ENCODE measurements around the gene TTPAL.

Gene TTPAL

GRCh38 chr20:44428174-44429016 is 47.3 kb upstream of the TTPAL start:
- no peak for TF ChIP-seq REST (tag by site-specific recombination; IDR thresholded peaks at IDR 0.05)
- TF ChIP-seq ZNF664 (tag by site-specific recombination; IDR thresholded peaks at IDR 0.05): no peak
- no peak for TF ChIP-seq ZNF211 (tag by site-specific recombination; IDR thresholded peaks at IDR 0.05; ENCODE audit: low read depth)
- no peak for TF ChIP-seq BCL11A (tag by site-specific recombination; IDR thresholded peaks at IDR 0.05; ENCODE audit: low read depth)
- no peak for TF ChIP-seq ZNF596 (tag by site-specific recombination; IDR thresholded peaks at IDR 0.05)
- no peak for TF ChIP-seq ZNF777 (tag by site-specific recombination; IDR thresholded peaks at IDR 0.05; ENCODE audit: borderline replicate concordance)
- TF ChIP-seq ZNF549 (tag by site-specific recombination; IDR thresholded peaks at IDR 0.05): no peak
- no peak for TF ChIP-seq ZNF148 (tag by site-specific recombination; IDR thresholded peaks at IDR 0.05; ENCODE audit: borderline replicate concordance)
- TF ChIP-seq BCL11B (tag by site-specific recombination; IDR thresholded peaks at IDR 0.05; ENCODE audit: low read depth): no peak
- TF ChIP-seq ZNF302 (tag by site-specific recombination; IDR thresholded peaks at IDR 0.05; ENCODE audit: low read depth): no peak
- TF ChIP-seq ZNF501 (tag by site-specific recombination; IDR thresholded peaks at IDR 0.05): no peak
- no peak for TF ChIP-seq ZNF175 (tag by site-specific recombination; IDR thresholded peaks at IDR 0.05)
- no peak for TF ChIP-seq ZNF530 (tag by site-specific recombination; IDR thresholded peaks at IDR 0.05; ENCODE audit: low read depth)
- TF ChIP-seq HIC1 (tag by site-specific recombination; IDR thresholded peaks at IDR 0.05): no peak
- POLR2A ChIA-PET: interaction anchor here (0.5 kb wide), 1 partner anchor 481 kb away, joined by 3 read pairs; the partner anchor contains the start of gene PABPC1L
- no peaks in the 10 kb centered on the region for H3K36me3 ChIP-seq (ENCODE audit: control insufficient read depth in 2 of 2, insufficient read depth in 1 of 2, low read length in 2 of 2)
- H3K4me1 ChIP-seq (ENCODE audit: control insufficient read depth, insufficient read depth, low read length): no peaks in the 10 kb centered on the region
- H3K9me3 ChIP-seq (ENCODE audit: control insufficient read depth, insufficient read depth, low read depth, low read length): no peaks in the 10 kb centered on the region
- H3K27ac ChIP-seq (ENCODE audit: extremely low read depth, low read depth, low read length): no peak overlapping the region
- no peak overlapping the region for H3K4me3 ChIP-seq (ENCODE audit: low read depth, low read length)
- CTCF ChIA-PET: no interaction called here

DNA sequence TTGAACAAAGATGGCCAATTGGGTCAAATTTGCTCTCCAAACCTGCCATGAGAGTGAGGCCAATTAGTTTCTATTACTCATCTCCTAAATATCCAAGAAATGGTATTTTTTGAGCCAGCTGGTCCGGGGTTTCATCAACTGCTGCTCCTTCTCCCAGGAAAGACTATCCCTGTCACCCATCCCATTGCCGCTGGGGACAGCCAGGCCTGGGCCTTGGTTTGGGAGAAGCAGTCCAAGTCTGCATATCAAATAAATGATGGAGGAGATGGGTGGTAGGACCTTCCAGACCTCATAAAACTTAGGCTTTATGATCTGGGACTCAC is 46.7 kb upstream of the TTPAL start:
- Histone ChIP-seq H3K36me3 (ENCODE audit: control insufficient read depth in 2 of 2, insufficient read depth in 1 of 2, low read length in 2 of 2) (no peaks in the 10 kb centered on the region), H3K4me3 (ENCODE audit: low read depth, low read length) (no peak overlapping the region), H3K4me1 (ENCODE audit: control insufficient read depth, insufficient read depth, low read length) (no peaks in the 10 kb centered on the region), H3K27ac (ENCODE audit: extremely low read depth, low read depth, low read length) (no peak overlapping the region), H3K9me3 (ENCODE audit: control insufficient read depth, insufficient read depth, low read depth, low read length) (no peaks in the 10 kb centered on the region)
- CTCF ChIA-PET: no interaction called here
- POLR2A ChIA-PET: no interaction called here
- TF ChIP-seq GLIS2 (tag by site-specific recombination; IDR thresholded peaks at IDR 0.05) (no peak), ZNF510 (tag by site-specific recombination; IDR thresholded peaks at IDR 0.05; ENCODE audit: insufficient replicate concordance) (no peak), ZBTB10 (tag by site-specific recombination; IDR thresholded peaks at IDR 0.05) (no peak), ZNF513 (tag by site-specific recombination; IDR thresholded peaks at IDR 0.05) (no peak)
- TF ChIP-seq, protein P1, sequence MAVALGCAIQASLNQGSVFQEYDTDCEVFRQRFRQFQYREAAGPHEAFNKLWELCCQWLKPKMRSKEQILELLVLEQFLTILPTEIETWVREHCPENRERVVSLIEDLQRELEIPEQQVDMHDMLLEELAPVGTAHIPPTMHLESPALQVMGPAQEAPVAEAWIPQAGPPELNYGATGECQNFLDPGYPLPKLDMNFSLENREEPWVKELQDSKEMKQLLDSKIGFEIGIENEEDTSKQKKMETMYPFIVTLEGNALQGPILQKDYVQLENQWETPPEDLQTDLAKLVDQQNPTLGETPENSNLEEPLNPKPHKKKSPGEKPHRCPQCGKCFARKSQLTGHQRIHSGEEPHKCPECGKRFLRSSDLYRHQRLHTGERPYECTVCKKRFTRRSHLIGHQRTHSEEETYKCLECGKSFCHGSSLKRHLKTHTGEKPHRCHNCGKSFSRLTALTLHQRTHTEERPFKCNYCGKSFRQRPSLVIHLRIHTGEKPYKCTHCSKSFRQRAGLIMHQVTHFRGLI (tag by site-specific recombination; IDR thresholded peaks at IDR 0.05): no peak
